Astrocyte of the spinal cord (primary cell): Measurements from ENCODE around the gene CYB561A3.

ENCODE experiments used
- DNase-seq: peaks from one replicate; pipeline ENCODE4 v3.0.0; 2011; ENCODE audit warnings: low read depth, low spot score
- H3K4me3 ChIP-seq: 2 replicates; pipeline ENCODE4 v1.5.1; 2011; ENCODE audit warnings: low read depth, mild to moderate bottlenecking, low read length, moderate library complexity
- CTCF ChIP-seq: IDR thresholded peaks from 2 replicates; pipeline ENCODE4 v1.5.1; 2012; ENCODE audit warnings: low read depth, mild to moderate bottlenecking, low read length, inconsistent platforms
- in situ Hi-C: cut with HindIII; loops from 2 replicates; pipeline ENCODE4 v1.10.0; 2017; ENCODE audit warnings: low sequenced_read_pairs

Gene CYB561A3

GRCh38 chr11:61340979-61341378, 20.7 kb downstream of the CYB561A3 start:
- H3K4me3 ChIP-seq = no peak overlapping the region
- no peak for TF ChIP-seq CTCF
- DNase-seq = no peak
- in situ Hi-C loops = no loop called here

- DNase-seq = no peak
- TF ChIP-seq CTCF = no peak
- in situ Hi-C loops = no loop called here
- no peak overlapping the region for H3K4me3 ChIP-seq
Observed at GRCh38 chr11:61339490-61339878, 22.2 kb downstream of the CYB561A3 start.

- no peak overlapping the region for H3K4me3 ChIP-seq
- TF ChIP-seq CTCF = no peak
Observed at GRCh38 chr11:61338783-61339489, 22.7 kb downstream of the CYB561A3 start.

GRCh38 chr11:61337706-61338470, 23.8 kb downstream of the CYB561A3 start:
- no peak for TF ChIP-seq CTCF
- in situ Hi-C loops = no loop called here
- DNase-seq = no peak
- no peak overlapping the region for H3K4me3 ChIP-seq

More at GRCh38 chr11:61338783-61339489, 22.7 kb downstream of the CYB561A3 start:
- no peak for DNase-seq
- in situ Hi-C loops = no loop called here

GRCh38 chr11:61336171-61336935, 25.3 kb downstream of the CYB561A3 start:
- peak; percentile 79 for DNase-seq
- in situ Hi-C loops = no loop called here
- TF ChIP-seq CTCF = peak; percentile 99
- no peak overlapping the region for H3K4me3 ChIP-seq

GRCh38 chr11:61335355-61335710, 26.3 kb downstream of the CYB561A3 start:
- TF ChIP-seq CTCF = no peak
- in situ Hi-C loops = no loop called here
- H3K4me3 ChIP-seq = no peak overlapping the region
- no peak for DNase-seq
